GM19452 (cell line): ENCODE data around the gene MARF1.
A peak's percentile ranks its signal among the peaks of the same experiment; 100 is the strongest.
"Not testable (repeated sequence)": the region's sequence is repeated elsewhere in the genome, so short reads cannot be mapped to it uniquely, and the experiment has no call there.

Experiments used
- ATAC-seq: cut with Tn5 transposase; IDR thresholded peaks from one replicate; pipeline ENCODE4 v1.9.1; 2021; ENCODE audit not compliant: unreplicated experiment

Gene MARF1

DNA sequence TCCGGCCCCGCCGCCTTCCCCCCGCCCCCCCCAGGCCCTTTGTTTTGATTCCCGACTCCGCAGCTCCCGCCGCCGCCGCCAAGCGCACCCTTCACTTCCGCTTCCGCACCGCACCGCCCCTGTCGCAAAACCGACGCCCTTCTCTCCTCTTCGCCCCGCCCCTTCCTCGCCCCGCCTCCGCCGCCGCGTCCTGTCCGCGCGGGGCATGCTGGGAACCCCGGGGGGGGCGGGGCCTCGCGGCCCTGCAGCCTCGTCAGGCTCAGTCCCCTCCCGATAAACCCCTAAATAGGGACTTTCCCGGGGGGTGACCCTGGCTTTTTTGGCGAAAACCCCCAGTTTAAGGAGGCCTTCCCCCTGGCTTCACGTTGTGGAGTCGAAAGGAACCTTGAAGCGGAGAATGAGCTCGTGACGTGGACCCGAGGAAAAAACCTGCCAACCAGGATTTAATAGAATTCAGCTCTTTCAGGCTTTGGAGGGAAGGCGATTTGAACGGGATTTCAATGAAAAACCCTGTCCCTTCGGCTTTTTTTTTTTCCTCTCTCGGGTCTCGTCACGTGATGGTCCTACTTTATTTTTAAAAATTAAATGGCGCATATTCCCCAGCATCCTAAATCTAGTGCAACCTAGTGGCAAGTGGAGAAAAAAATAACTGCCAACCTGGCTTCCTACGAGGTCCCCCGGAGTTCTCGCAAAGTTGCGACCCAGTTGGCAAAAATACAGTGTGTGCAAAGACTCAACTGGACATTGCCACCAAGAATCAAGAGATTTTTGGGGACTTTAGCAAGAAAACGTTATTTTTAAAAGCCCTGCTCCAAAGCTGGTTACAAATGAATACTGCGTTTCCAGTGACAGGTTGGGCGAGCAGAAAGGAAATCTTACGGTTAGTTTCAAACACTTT, at the start of gene MARF1:
TSS of gene MARF1 (minus strand) at position 107 of the 898 bp plus-strand sequence. CDS start 3,921 bp downstream, outside the sequence.
- peak; percentile 36 for ATAC-seq

DNA sequence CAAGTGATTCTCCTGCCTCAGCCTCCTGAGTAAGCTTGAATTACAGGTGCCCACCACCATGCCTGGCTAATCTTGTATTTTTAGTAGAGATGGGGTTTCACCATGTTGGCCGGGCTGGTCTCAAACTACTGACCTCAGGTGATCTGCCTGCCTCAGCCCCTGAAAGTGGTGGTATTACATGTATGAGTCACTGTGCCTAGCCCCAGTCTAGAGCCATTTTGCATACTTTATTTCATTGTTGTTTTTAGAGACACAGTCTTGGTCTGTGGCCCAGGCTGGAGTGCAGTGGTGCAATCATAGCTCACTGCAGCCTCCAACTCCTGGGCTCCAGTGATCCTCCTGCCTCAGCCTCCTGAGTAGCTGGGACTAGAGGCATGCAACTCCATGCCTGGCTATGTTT, 49.6 kb upstream of the MARF1 start:
- not testable (repeated sequence) for ATAC-seq

- ATAC-seq = no peak
These were observed 48.1 kb upstream of the MARF1 start for GRCh38 chr16:15691046-15691445.

GRCh38 chr16:15690296-15690695, 47.3 kb upstream of the MARF1 start:
- no peak for ATAC-seq

DNA sequence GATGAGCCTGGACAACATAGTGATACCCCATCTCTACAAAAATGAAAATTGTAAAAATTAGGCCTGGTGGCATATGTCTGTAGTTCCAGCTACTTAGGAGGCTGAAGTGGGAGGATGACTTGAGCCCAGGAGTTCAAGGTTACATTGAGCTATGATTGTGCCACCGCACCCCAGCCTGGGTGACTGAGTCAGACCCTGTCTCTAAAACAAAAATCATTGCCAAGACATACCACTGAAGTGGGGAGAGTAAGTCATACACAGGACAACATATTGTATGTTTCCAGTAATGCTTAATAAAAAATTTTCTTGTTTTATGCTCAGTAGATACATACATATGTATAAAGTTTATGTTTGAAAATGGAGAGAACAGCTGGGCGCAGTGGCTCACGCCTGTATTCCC, 46.3 kb upstream of the MARF1 start:
- ATAC-seq = no peak

GRCh38 chr16:15686287-15686686, 43.3 kb upstream of the MARF1 start:
- no peak for ATAC-seq

GRCh38 chr16:15682105-15682570, 39.2 kb upstream of the MARF1 start:
- no peak for ATAC-seq

GRCh38 chr16:15677447-15677846, 34.5 kb upstream of the MARF1 start:
- no peak for ATAC-seq

DNA sequence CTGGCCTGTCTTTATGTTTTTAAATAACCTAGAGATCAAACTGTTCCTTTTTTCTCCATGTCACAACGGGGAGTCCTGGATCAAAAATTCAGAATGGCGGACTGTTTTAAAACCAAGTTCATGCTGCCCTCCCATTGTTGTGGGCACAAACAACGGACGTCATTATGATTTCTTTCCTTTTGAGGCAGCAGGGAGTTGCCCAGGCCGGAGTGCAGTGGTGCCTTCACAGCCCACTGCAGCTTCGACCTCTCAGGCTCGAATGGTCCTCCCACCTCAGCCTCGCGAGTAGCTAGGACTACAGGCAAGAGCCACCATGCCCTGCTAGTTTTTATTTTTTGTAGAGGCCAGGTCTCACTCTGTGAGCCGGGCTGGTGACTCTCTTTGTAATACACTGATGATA, 33.6 kb upstream of the MARF1 start:
- no peak for ATAC-seq

DNA sequence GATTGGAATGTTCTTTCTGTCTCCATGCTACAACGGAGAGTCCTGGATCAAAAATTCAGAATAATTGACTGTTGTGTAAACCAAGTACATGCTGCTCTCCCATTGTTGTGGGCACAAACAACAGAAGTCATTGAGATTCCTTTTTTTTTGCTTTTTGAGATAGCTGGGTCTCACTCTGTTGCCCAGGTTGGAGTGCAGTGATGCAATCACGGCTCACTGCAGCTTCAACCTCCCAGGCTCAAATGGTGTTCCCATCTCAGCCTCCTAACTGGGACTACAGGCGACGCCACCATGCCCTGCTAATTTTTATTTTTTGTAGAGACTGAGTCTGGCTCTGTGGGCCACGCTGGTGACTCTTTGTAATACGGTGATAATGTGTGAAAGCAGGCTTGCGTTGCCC, 31.6 kb upstream of the MARF1 start:
- ATAC-seq = no peak

DNA sequence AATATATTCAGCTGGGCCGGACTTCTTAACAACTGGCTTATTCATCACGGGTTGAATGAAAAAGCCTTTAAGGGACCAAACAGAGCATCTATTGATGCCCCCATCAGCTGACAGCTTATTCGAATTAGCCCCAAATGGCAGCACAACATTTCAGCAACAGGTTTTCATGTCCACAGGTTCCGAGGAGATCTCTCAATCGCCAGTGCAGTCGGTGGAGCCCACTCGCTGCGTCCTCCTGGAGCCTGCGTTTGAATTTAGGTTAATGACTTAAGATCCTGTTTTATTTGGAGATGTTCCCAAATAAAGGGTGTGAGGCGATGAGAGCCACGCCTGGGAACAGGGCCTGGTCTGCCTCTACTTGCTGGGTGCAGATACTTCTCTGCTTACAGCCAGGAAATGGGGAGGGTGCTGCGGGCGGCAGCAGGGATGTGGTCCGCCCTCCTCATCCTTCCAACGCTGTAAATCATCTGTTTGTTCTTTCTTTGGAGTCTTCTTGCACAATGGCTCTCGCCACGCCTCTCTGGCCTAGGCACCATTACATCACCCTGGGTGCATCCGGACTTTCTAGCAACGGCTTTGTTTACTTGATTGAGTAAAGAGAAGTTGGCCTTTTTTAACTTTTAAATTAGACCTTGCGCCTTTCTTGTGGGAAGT, 29.7 kb upstream of the MARF1 start:
- no peak for ATAC-seq

DNA sequence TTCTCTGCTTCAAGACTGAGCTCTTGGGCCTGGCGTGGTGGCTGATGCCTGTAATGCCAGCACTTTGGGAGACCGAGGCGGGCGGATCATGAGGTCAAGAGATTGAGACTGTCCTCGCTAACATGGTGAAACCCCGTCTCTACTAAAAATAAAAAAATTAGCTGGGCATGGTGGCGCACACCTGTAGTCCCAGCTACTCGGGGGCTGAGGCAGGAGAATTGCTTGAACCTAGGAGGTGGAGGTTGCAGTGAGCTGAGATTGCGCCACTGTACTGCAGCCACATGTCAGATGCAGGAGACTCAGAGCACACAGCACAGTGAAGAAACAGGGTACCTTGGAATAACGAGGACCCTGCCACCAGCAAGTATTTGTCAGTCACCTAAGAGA, 29.2 kb upstream of the MARF1 start:
- ATAC-seq = not testable (repeated sequence)

GRCh38 chr16:15671530-15672117, 28.7 kb upstream of the MARF1 start:
- no peak for ATAC-seq

- ATAC-seq = no peak
These were observed 24.3 kb upstream of the MARF1 start for GRCh38 chr16:15667091-15667742.

DNA sequence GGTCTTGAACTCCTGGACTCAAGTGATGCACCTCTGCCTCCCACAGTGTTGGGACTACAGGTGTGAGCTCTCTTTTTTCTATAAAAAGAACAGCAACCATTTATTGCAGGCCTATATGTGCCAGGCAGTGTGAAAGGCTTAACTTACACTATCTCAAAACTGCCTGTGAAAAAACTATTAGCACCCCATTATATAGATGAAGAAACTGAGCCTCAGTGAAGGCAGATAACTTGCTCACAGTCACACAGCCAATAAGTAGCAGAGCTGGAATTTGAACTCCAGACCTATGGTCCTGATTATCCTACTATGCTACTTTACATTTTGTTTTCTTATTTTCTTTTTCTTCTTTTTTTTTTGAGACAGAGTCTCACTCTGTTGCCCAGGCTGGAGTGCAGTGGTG, 22.2 kb upstream of the MARF1 start:
- ATAC-seq = no peak

GRCh38 chr16:15660203-15660601, 17.2 kb upstream of the MARF1 start:
- ATAC-seq = no peak

DNA sequence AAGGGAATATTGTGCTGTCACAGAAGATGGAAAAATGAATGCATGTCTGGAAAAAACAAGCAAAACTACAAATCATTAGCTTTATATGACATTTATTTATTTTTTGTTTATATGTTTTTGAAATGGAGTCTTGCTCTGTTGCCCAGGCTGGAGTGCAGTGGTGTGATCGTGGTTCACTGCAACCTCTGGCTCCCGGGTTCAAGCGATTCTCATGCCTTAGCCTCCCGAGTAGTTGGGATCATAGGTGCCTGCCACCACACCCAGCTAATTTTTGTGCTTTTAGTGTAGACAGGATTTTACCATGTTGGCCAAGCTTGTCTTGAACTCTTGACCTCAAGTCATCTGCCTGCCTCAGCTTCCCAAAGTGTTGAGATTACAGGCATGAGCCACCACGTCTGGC, 15.6 kb upstream of the MARF1 start:
- no peak for ATAC-seq

DNA sequence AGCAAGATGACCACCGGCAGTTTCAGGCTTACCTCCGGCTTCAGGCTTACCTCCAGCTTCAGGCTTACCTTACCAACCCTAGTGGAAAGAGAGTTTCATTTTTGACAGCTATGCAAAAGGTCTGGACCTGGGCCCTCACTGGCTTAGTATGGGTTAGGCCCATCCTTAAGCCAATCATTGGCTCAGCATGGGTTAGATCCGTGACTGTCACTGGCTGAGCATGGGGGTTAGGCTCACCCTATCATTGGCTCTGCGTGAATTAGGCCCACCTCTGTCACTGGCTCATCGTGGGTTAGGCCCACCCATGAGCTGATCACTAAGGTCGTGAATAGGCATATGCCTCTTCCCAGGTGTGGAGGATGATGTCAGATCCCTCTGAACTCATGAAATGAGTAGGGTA, 15.2 kb upstream of the MARF1 start:
- ATAC-seq = no peak

DNA sequence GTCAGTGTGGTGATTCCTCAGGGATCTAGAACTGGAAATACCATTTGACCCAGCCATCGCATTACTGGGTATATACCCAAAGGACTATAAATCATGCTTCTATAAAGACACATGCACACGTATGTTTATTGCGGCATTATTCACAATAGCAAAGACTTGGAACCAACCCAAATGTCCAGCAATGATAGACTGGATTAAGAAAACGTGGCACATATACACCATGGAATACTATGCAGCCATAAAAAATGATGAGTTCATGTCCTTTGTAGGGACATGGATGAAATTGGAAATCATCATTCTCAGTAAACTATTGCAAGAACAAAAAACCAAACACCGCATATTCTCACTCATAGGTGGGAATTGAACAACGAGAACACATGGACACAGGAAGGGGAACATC, 12.6 kb upstream of the MARF1 start:
- not testable (repeated sequence) for ATAC-seq

GRCh38 chr16:15654591-15654990, 11.6 kb upstream of the MARF1 start:
- ATAC-seq = no peak

- no peak for ATAC-seq
These were observed 10.3 kb upstream of the MARF1 start for GRCh38 chr16:15653227-15653626.
